Activated T-cell treated with anti-CD3 and anti-CD28 coated beads, Interleukin-2, amount 50 U/mL, for 48 hours (primary cell): ENCODE results near the gene MRPL36.
A peak's percentile ranks its signal among the peaks of the same experiment; 100 is the strongest.

Source experiments
- DNase-seq, 2 experiments: peaks; one replicate each; pipeline ENCODE4 v3.0.0-alpha.2; 2020

MRPL36 gene

DNA sequence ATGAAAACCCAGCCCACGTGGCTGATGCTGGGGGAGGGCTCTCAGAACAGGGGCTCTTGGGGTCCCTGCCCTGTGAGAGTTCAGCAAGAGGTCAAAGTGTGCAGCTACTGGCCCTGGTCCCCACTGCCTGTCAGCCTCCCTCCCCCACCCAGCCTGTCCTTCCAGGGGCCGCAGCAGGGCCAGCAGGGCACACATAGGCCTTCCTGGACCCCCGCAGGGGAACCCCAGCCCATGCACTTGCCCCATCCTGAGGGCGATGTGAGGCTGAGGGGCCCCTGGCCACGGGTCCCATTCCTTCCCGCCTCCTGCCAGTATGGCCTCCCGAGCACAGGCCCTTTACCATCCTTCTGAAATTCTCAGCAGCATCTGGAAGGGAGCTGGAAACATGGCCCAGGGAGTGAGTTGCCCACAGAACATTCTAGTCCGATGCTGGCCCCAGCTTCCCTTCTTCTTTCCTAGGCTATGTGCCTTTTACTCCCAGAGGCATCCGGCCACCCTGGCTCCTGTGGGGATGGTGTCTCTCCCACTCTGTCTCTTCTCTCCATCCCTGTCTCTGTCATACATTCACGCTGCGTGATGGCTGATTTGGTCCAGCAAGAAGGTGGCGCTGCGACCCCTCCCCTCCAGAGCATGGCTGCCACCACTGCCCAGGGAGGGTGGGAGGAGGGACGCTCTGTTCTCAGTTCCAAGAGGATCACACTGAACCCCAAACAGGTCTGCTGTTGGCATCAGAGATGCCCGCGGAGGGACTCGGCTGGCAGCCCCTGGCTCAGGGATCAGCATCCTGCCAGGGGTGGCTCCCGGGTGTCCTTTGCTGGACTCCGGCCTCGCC, 19.6 kb downstream of the MRPL36 start:
- DNase-seq: no peak

DNA sequence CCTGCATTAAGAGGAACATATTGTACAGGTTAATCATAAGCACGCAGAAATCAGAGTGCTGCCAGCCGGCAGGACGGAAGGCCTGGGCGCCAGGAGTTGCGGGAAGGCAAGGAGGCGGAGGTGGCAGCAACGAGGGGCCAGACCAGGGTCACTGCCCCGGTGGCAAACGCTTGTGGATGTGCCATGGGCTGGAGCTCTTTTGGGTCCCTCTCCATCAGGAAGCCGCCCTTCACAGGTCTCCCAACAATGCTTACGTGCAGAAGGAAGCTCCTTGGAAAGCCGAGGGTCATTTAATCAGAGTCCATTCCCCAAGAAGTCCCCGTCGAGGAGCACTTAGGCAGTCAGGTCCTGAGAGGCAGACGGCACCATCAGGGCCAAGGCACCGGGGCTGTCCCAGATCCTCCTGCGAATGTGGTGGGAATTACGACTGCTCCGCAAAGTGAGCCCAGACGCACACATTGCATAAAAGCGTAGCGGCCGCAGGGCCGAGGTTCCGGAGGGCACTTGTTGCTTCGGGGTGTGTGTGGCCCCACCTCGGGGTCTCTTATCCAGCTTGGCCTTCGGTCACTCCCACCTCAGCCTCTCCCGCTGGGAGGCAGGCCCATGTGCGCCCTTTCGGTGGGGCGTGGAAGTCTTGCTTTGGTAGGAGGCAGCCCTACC, 20.5 kb downstream of the MRPL36 start:
- DNase-seq: no peak

DNA sequence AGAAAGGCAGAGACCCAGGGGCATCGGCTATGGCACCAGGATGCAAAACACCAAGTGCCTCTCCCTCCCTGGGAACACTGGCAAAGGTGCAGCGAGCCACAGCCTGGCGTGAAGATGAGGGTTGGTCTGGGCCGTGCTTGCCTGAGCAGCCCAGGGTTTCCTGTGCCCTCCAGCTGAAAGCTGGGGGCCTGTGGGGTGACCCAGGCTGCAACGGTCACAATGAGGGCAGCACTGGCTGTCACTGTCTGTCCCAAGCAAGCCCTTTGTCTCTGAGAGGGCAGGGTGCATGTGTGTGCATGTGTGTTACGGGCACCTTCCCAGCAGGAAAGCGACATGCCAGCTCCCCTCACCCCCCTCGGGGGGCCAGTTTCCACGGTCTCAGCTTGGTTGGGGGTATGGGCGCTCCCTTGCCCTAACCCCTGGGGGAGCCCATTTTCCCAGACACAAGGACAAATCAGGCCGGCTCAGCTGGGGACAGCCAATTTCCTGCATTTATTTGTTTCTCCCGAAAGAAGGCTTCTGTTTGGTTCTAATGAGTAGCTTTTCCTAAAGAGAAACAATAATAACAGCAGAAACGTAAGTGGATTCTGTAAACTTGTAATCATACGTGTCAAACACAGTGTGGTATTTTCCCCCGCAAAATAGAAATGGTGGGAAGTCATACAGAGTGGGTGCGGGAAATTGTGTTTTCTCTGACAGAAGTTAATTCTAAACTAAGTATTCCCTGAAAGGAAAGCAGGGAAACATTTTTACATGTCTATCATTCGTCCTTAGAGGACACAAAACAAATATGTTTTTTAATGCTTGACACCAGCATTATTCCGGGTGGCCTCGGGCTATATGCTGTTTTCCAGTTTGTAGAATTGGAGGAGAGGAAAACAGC, 21.3 kb downstream of the MRPL36 start:
- no peak for DNase-seq

DNA sequence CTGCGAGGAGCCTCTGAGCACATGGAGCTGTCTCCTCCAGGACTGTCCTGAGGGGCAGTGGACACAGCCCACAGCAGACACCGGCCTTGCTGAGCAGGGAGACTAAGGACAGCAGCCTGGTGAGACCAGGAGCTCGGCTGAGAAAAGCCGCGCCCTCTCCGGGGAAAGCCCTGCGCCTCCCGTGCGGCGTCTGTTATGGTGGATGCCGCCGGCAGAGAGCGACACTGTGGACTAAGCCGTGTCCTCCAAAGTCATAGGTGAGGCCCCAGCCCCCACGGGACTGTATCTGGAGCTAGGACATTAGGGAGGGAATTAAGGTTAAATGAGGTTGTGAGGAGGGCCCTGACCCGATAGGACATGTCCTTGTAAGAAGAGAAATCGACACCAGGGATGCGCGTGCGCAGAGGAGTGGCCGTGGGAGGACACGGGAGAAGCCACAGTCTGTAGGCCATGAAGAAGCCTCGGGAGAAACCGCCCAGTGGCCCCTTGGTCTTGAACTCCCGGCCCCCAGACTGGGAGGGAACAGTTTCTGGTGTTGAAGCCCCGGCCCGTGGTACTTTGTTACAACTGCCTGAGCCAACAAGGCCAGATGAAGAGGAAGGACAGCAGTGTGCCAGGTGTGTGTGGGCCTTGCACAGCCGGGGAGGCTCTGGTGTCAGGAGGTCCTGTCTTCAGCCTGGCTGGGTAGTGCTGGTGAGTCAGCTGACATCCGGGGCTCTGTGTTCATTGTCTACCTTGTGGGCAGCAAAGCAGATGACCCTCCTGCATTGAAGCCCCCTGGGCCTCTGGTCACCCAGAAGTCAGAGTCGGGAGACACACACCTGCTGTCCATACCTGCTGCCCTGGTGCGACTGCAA, 22.1 kb downstream of the MRPL36 start:
- DNase-seq: no peak

DNA sequence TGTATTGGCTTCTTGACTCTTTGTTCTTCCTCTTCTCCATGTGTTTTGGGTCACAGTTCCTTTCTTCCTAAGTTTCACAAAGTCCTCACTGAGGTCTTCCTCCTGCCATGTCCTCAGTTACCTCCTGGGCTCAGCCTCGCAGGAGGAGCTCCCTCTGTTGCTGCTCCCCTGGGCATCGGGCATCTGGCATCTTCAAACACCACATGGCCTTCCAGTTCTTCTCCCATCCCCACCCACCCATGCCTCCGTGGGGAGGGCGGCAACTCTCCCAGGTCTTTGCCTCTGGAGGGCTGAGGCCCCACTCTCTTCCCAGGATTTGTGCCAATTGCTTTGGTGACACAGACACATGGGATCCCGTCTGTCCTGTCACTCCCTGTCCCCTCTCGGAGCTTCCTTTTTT, 22.8 kb downstream of the MRPL36 start:
- no peak for DNase-seq

DNA sequence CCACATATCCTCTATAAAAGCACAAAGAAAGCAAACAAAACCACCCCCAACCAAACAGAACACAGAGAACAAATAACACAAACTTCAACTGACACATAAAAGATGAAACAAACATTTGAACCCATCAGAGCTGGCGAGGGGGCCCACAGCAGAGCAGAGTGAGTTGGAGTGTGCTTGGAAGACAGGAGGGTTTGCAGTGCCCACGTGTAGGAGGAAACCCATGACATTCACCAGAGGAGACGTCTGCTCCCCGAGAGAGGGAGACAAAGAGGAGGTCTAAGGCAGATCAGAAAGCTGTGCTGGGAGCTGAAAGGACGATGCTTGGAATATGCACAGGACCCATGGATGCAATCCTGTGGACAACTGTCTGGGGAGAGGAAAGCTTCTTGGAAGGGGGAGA, 27.0 kb downstream of the MRPL36 start:
- no peak for DNase-seq

DNA sequence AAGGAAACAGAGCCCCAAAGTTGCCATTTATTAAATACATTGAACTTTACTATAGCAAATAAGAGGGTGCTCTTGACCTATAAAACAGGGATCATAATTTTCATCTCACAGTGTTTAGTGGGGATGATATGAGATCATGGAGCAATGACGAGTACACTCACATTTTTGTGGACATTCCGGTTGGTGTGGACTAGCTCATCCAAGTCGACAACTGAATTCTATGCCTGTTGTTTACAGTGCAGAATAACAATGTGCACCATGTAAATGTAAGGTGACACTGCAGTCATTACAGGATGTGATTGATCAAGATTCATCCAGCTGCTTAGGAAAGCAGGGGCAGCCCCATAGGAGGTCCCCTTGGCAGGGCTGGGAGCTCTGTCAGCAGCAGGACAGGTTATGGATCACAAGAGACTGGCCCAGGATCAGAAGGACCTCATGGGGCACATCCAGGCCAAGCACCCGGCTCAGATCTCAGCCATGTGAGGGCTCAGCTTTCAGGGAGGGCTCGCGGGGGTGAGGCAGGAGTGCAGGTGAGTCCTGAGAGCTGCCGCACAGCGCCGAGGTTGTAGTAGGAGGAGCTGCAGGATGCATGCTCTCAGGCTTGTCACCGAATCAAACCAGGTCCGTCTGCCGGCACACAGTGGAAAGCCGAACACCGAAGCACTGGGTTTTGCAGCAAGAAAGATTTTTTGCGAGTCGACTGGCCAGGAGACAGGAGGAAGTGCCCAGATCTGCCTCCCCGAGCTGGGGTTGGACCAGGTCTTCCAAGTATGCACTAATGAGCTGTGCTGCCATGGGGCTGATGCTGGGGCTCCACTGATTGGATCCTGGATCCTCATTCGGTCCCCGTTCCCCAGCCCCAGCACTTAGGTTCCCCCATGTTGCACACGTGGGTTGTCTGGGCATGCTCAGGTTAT, 28.2 kb downstream of the MRPL36 start:
- no peak for DNase-seq

DNA sequence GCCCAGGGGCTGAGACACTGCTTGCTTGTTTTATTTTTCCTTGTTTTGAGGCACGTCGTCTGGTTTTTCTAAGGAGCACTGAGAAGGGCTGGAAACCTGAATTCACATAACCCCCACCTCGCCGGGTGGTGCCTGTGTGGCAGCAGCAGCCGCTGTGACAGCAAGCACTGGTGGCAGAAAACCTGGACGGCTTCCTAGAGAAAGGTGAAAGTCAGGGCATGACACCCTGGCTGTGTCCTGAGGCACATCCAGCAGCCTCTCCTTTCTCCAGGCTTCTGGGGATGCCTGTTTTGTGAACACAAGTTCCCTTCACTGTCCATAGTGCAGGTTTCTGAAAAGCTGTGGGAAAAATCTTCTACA, 29.2 kb downstream of the MRPL36 start:
- DNase-seq: no peak

DNA sequence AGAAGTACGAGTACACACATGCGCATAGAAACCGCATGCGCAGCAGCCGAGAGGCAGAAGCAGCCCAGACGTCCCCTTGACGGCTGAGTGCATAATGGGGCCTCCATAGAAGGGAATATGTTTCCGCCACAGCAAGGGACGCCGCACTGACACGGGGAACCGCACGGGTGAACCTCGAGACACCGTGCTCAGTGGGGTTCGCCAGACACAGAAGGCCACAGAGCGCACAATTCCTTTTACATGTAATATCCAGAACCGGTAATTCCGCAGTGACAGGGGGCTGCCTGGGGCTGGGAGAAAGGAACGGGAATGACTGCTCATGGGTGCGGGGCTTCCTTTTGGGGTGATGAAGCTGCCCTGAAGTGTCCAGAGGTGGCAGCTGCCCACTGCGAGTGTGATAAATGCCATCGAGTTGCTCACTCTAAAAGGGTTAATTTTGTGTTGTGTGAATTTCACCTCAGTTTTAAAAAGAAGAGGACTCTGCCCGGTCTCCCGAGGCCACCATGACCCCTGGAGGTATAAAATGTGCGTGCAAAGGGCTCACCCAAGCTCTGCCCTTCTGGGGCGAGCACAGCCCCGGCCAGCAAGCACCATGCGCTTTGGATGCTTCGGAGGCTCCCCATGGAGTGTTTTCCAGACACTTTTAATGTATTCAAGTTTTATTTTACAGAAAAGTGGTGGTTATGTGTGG, 29.7 kb downstream of the MRPL36 start:
- no peak for DNase-seq

DNA sequence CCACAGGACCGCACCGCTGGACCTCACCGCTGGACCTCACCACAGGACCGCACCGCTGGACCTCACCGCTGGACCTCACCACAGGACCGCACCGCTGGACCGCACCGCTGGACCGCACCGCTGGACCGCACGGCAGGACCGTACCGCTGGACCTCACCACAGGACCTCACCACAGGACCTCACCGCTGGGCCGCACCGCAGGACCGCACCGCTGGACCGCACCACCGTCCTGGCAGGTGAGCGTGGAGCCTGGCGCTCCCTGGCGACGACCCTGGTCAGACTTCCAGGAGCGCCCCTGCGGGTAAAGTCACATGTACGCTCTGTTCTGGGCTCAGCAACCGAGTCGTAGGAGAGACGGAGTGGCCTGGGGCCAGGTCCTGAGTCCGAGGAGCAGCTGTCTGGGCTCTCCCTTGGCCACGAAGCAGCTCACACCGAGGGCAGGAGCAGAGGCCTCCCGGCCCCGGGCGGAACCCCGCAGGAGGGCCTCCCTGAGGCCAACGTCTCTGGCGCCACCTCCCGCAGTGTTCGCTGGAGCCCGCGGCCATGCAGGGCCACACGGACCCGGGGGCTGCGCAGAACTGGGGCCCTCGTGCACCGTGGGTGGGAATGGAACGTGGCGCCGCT, 30.5 kb downstream of the MRPL36 start:
- no peak for DNase-seq

DNA sequence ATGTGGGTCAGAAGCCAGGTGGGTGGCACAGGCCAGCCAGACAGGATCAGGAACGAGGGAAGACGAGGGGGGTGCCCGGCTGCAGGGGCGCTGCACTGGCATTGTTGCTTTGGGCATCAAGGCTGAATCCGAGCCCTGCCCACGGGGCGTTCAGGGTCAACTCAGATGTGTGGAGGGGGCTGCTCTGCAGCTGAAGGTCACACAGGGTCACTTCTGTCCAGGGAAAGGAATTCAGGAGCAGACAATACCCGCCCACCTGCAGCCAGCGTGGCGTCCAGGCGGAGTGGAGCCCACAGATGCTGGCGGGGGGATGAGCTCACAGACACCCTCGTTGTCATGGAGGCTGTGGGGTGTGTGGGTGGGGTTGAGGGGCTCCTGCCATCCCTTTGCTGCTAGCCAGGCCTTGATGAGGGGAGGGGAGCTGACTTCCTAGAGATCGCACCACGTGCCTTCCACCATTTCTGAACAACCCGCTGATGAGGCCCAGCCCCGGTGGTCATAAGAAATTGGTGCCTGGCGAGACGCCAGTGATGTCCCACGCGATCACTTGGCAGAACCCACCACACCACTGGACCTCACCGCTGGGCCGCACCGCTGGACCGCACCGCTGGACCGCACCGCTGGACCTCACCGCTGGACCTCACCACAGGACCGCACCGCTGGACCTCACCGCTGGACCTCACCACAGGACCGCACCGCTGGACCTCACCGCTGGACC, 31.2 kb downstream of the MRPL36 start:
- no peak for DNase-seq

DNA sequence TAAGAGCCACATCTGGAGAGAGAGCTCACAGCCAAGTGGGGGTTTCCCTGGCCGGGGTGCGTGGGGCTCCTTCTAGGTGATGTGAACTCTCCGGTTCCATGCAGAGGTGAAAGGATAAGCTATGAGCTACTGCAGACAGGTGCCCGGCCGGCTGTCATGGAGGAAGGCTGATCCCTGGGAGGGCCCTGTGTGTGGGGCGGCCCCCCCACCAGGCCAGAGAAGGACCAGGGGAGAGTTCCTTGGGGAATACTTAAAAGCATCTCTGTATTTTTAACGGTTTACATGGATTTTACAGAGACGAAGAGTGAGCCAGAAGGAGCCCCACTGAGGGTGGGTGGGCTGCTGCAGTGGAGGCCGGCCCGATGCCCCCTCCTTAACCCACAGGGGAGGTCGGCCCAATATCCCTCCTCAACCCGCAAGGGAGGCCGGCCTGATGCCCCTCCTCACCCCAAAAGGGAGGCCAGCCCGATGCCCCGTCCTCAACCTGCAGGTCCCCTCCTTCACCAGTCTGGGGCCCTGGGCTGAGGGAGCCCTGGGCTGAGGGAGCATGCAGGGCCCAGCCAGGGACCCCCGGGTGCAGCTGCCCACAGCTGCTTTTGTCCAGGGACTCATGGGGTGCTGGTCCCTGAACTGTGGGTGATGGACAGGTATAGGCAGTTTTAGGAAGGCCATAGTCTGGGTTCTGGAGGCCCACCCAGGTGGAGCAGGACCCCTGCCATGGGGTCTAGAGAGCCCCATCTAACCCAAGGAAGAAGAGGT, 31.9 kb downstream of the MRPL36 start:
- DNase-seq: no peak

DNA sequence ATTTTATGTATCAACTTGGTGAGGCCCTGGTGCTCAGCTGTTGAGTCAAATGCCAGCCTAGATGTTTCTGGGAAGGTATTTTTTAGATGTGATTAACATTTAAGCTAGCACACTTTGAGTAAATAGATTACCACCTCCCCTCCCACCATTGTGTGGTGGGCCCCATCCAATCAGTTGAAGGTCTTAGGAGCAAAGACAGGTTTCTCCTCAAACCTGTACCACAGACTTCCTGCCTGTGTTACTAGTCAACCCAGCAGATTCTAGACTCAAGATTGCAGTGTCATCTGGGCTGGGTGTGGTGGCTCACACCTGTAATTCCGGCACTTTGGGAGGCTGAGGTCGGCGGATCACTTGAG, 33.8 kb downstream of the MRPL36 start:
- no peak for DNase-seq

DNA sequence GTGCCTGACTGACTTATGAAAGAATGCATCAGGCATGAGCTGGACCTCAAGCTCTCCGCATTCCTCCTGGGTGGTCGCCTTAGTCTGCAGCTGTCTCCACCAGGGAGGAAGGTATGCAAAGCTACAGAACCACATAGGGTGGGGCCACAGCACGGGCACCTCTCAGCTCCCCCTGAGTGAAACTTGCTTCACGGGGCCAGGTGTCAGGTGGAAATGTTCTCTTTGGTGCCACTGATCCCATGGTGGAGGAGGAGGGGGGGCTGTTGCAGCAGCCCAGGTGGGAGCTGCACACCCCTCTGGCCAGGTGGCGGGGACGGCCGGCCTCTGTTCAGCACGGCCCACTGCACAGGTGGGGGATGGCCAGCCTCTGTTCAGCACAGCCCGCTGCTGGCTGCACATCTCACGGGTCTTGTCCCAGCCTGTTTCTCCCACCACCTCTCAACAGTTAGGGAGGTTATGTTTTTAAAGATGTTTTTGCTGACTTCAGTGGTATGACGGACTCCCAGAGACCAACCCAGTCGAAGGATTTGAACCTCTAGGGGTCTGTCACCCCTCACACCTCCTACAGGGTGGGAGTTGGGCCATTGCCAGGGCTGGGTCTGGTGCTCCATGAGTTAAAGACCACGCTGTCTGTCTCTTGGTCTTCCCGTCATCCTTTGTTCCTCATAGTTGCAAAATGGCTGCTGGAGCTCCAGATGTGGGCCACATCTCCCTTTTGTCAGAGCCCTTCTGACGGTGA, 34.3 kb downstream of the MRPL36 start:
- no peak for DNase-seq

DNA sequence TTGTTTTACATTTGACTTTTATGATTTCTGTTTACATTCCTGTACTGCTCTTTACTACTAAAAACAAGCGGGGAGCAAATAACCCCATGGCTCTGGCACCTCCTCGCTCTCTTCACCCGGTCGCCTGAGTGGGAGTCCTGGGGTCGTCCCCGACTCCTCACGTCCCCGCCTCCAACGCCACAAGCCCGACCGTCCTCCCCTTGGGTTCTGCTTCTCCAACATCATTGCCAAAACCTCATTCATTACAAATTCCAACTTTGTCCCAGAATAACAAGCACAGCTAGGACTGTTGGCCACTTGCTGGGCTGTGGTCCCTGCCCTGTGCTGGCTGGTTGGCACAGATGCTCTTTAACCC, 35.1 kb downstream of the MRPL36 start:
- DNase-seq: no peak

DNA sequence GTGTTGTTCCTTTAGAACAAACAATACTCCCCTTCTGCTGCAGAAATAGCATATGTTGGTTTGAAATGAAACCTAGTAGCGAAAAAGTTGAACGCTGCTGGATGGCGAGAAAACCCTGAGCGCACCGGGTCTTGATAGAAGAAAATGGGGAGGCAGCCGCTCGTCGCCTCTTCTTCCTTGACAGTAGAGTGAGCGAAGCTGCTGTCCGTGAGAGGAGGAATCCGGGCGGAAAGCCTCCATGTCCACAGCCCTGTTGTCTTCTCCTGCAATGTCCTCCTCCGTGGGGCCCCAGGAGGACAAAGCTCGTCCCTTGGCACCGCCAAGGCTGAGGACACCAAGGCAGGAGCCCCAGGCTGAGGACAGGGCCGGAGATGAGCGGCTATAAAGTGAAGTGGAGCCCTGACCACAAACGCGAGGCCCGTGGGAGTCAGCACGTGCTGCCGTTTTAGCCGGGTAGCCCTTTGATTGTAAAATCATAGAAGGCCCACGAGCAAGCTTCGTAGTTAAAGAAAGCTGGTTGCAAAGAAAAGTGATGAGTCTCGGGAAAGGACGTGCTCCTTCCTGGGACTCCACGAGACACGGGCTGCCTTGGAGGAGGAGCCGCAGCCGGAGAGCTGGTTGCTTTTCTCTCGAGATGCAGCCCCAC, 35.6 kb downstream of the MRPL36 start:
- no peak for DNase-seq

DNA sequence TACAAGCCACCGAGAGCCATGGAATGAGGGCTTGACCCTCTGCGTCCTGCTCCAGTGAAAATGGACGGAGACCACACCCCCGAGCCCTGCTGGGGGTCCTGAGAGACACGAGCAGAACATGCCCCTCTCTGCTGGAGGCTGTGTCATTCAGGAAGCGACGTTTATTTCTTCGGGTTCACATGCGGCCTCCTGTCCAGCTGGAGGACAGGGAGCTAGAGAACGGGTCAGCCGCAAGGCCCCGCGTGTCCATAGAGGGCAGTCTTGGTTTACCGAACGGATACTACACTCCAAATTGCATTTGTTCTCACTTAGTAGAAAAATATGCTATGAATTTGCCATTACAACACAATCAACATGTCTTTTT, 36.1 kb downstream of the MRPL36 start:
- DNase-seq: peak; percentile 30 to 49
